GM23338 (cell line): Measurements from ENCODE around the gene NOL12. TPM values are rescaled to one million over a fixed set of nuclear protein-coding genes. Genes with fewer than 3 reads are reported as not detected.
"Not testable (repeated sequence)": the region's sequence is repeated elsewhere in the genome, so short reads cannot be mapped to it uniquely, and the experiment has no call there.

Experiments used
- ATAC-seq: fragments of 200-7000 bp; cut with Tn5 transposase; 3 replicates; pipeline ENCODE4 v1.9.1; 2020
- DNase-seq: peaks from one replicate; pipeline ENCODE4 v3.0.0-alpha.2; 2015; ENCODE audit warnings: low spot score
- H2AFZ ChIP-seq: fragments of 200-600 bp; sonication (generic); 2 replicates; pipeline ENCODE4 v1.8.0; 2016; ENCODE audit warnings: antibody characterized with exemption, mild to moderate bottlenecking, moderate library complexity
- H3F3A ChIP-seq: fragments of 200-600 bp; sonication (generic); replicated peaks from 2 replicates; pipeline ENCODE4 v1.8.0; 2017; ENCODE audit warnings: antibody characterized with exemption, mixed run types, low read depth
- H3K27ac ChIP-seq: fragments of 200-600 bp; sonication (generic); 2 replicates; pipeline ENCODE4 v1.6.1; 2016; ENCODE audit warnings: low read depth
- H3K27me3 ChIP-seq: fragments of 200-600 bp; sonication (generic); 2 replicates; pipeline ENCODE4 v1.8.0; 2016; ENCODE audit warnings: mild to moderate bottlenecking, mixed run types, moderate library complexity; ENCODE audit not compliant: insufficient read depth
- H3K36me3 ChIP-seq: fragments of 200-600 bp; sonication (generic); 2 replicates; pipeline ENCODE4 v1.8.0; 2016; ENCODE audit warnings: mild to moderate bottlenecking; ENCODE audit not compliant: insufficient read depth
- H3K4me1 ChIP-seq: fragments of 200-600 bp; sonication (generic); 2 replicates; pipeline ENCODE4 v1.8.0; 2016; ENCODE audit warnings: mild to moderate bottlenecking, moderate library complexity; ENCODE audit not compliant: insufficient read depth
- H3K4me2 ChIP-seq: fragments of 200-600 bp; sonication (generic); 2 replicates; pipeline ENCODE4 v1.7.1; 2017; ENCODE audit warnings: mixed run types
- H3K4me3 ChIP-seq: fragments of 200-600 bp; sonication (generic); 2 replicates; pipeline ENCODE4 v1.6.1; 2016; ENCODE audit warnings: mixed run types
- H3K79me2 ChIP-seq: fragments of 200-600 bp; sonication (generic); replicated peaks from 2 replicates; pipeline ENCODE4 v1.8.0; 2017; ENCODE audit warnings: mild to moderate bottlenecking; ENCODE audit not compliant: insufficient read depth
- H3K9me2 ChIP-seq: fragments of 200-600 bp; sonication (generic); 2 replicates; pipeline ENCODE4 v1.8.0; 2017; ENCODE audit not compliant: insufficient read depth
- H4K20me1 ChIP-seq: fragments of 200-600 bp; sonication (generic); replicated peaks from 2 replicates; pipeline ENCODE4 v1.8.0; 2017; ENCODE audit warnings: mild to moderate bottlenecking; ENCODE audit not compliant: insufficient read depth
- H3K27ac Mint-ChIP-seq: 2 replicates; pipeline ENCODE4 v1.8.0; 2020; ENCODE audit warnings: inconsistent platforms, mild to moderate bottlenecking, moderate library complexity, mixed read lengths
- H3K27me3 Mint-ChIP-seq: 3 replicates; pipeline ENCODE4 v1.8.0; 2022; ENCODE audit warnings: low read depth, mild to moderate bottlenecking, moderate library complexity, mixed read lengths, inconsistent platforms; ENCODE audit not compliant: insufficient read depth, poor library complexity
- H3K36me3 Mint-ChIP-seq: 3 replicates; pipeline ENCODE4 v1.8.0; 2021; ENCODE audit warnings: low read depth, mild to moderate bottlenecking, inconsistent platforms, moderate library complexity, mixed read lengths
- H3K4me1 Mint-ChIP-seq: 3 replicates; pipeline ENCODE4 v1.8.0; 2020; ENCODE audit warnings: mild to moderate bottlenecking, inconsistent platforms, mixed read lengths
- H3K4me3 Mint-ChIP-seq: 3 replicates; pipeline ENCODE4 v1.8.0; 2021; ENCODE audit warnings: moderate library complexity, mild to moderate bottlenecking, inconsistent platforms, mixed read lengths
- H3K9me3 Mint-ChIP-seq: 3 replicates; pipeline ENCODE4 v1.8.0; 2020; ENCODE audit warnings: moderate library complexity, mild to moderate bottlenecking, inconsistent platforms, mixed read lengths
- CREB1 ChIP-seq: fragments of 250-450 bp; sonication (Bioruptor Pico); IDR thresholded peaks from 2 replicates; pipeline ENCODE4 v1.5.0; 2020; ENCODE audit warnings: low read depth, mild to moderate bottlenecking, moderate library complexity
- CTCF ChIP-seq, 2 experiments: fragments of 200-600 bp in 1 of 2; sonication (generic) in 1 of 2; conservative IDR thresholded peaks; 2 replicates each; pipeline versions ENCODE4 v1.5.1 to v1.6.1; 2016 to 2017; ENCODE audit warnings: antibody characterized with exemption in 2 of 2, low read depth in 2 of 2, mild to moderate bottlenecking in 2 of 2, moderate library complexity in 1 of 2
- JUNB ChIP-seq: IDR thresholded peaks from one replicate; pipeline ENCODE4 v1.6.1; 2016; ENCODE audit warnings: antibody characterized with exemption; ENCODE audit not compliant: unreplicated experiment
- POLR2AphosphoS5 ChIP-seq: IDR thresholded peaks from 2 replicates; pipeline ENCODE4 v1.6.1; 2016; ENCODE audit warnings: antibody characterized with exemption, low read depth
- REST ChIP-seq: IDR thresholded peaks from one replicate; pipeline ENCODE4 v1.6.1; 2018; ENCODE audit warnings: antibody characterized with exemption; ENCODE audit not compliant: unreplicated experiment
- polyA plus RNA-seq: library from polyadenylated mRNA; unstranded; fragments of >200 nt; fragmentation: Nextera tagmentation; extraction: Ambion mirVana; gene quantifications from 2 replicates; pipeline ENCODE4 v1.2.1, GENCODE V29; 2016
- total RNA-seq: library from RNA; depleted of rRNA; stranded (reverse); fragments of >200 nt; shearing (Covaris generic); gene quantifications from 2 replicates; pipeline ENCODE4 v1.2.3, GENCODE V29; 2014

NOL12 gene
- total and polyA plus RNA-seq, 2 experiments from 2014 or later, result 22.2 to 48.5 TPM

- not testable (repeated sequence) for ATAC-seq, H3K9me2 ChIP-seq, H4K20me1 ChIP-seq, H3K4me1 ChIP-seq, H3K27me3 ChIP-seq, H3F3A ChIP-seq, H2AFZ ChIP-seq, H3K9me3 Mint-ChIP-seq, H3K4me1 Mint-ChIP-seq, H3K79me2 ChIP-seq, DNase-seq
- H3K36me3 ChIP-seq, result peaks cover 11% of the 10 kb centered on the region; the same call in 1 of the 2 replicates
- H3K36me3 Mint-ChIP-seq, result peaks cover 32% of the 10 kb centered on the region
- peaks cover 15% of the 10 kb centered on the region for H3K27me3 Mint-ChIP-seq
- H3K27ac Mint-ChIP-seq, result 0 out of 2 replicates have a peak overlapping the region, but pooled peaks have one; percentile 21
- 0 out of 2 replicates have a peak overlapping the region, but pooled peaks have one; percentile 35 for H3K27ac ChIP-seq
- H3K4me2 ChIP-seq, result peak overlapping the region; percentile 64
- H3K4me3 Mint-ChIP-seq, result peak overlapping the region; percentile 93
- H3K4me3 ChIP-seq, result peak overlapping the region; percentile 81
Observed at GRCh38 chr22:37696260-37696656, 10.1 kb downstream of the NOL12 start.

GRCh38 chr22:37696657-37697537 is 10.8 kb downstream of the NOL12 start, which contains the start of gene TRIOBP:
TRIOBP (plus strand) TSS chr22:37697048; CDS start chr22:37701366, 4,318 bp downstream.
- Histone ChIP-seq H3K4me3 (peak within 1 kb of the TSS; percentile 81), H3K79me2 (no peaks in the 10 kb centered on the region), H3K9me2 (no peaks in the 10 kb centered on the region), H3F3A (peaks cover 8% of the 10 kb centered on the region), H3K4me1 (peaks cover 6% of the 10 kb centered on the region), H3K4me2 (peak within 1 kb of the TSS; percentile 91), H3K27ac (peak within 1 kb of the TSS; percentile 35; the same call in 1 of the 2 replicates), H3K27me3 (no peaks in the 10 kb centered on the region), H3K36me3 (peaks cover 15% of the 10 kb centered on the region; the same call in 1 of the 2 replicates), H2AFZ (peak within 1 kb of the TSS; percentile 94), H4K20me1 (no peaks in the 10 kb centered on the region; the same call in 1 of the 2 replicates)
- ATAC-seq (peak; percentile 97), DNase-seq (peak; percentile 100)
- H3K4me1 Mint-ChIP-seq, result peaks cover 5% of the 10 kb centered on the region
- H3K36me3 Mint-ChIP-seq, result peaks cover 30% of the 10 kb centered on the region
- no peaks in the 10 kb centered on the region for H3K9me3 Mint-ChIP-seq
- peak within 1 kb of the TSS; percentile 93 for H3K4me3 Mint-ChIP-seq
- H3K27ac Mint-ChIP-seq, result peak within 1 kb of the TSS; percentile 92
- H3K27me3 Mint-ChIP-seq, result peaks cover 15% of the 10 kb centered on the region
- TF ChIP-seq CREB1 (CRISPR knock-in tag) (peak; percentile 9; the same call in 1 of the 2 replicates), CTCF (conservative IDR thresholded peaks at IDR 0.05; ENCODE audit: low read depth in 2 of 2) (peak; percentile 33 to 61), POLR2AphosphoS5 (peak; percentile 83), JUNB (no peak), REST (no peak)
